GM13977 (cell line): ENCODE data around the gene TRAPPC3L.
A peak's percentile ranks its signal among the peaks of the same experiment; 100 is the strongest.

Source experiments
- DNase-seq: peaks from one replicate; pipeline ENCODE4 v3.0.0; 2012; ENCODE audit warnings: low spot score
- in situ Hi-C: fragments of 300-500 bp; cut with MboI; formaldehyde crosslinking; loops from one replicate; pipeline ENCODE4 v1.12.0; 2022; ENCODE audit warnings: low sequenced_read_pairs, low pct_unique_long_range_greater_than_20kb, mixed read lengths, inconsistent platforms; ENCODE audit not compliant: unreplicated experiment
- TF ChIP-seq, protein P1 (sequence below): IDR thresholded peaks from 2 replicates; pipeline ENCODE4 v1.5.1; 2012; ENCODE audit warnings: mild to moderate bottlenecking, control low read depth; ENCODE audit not compliant: insufficient read depth; ENCODE audit errors: extremely low read depth, missing control alignments

Gene TRAPPC3L

DNA sequence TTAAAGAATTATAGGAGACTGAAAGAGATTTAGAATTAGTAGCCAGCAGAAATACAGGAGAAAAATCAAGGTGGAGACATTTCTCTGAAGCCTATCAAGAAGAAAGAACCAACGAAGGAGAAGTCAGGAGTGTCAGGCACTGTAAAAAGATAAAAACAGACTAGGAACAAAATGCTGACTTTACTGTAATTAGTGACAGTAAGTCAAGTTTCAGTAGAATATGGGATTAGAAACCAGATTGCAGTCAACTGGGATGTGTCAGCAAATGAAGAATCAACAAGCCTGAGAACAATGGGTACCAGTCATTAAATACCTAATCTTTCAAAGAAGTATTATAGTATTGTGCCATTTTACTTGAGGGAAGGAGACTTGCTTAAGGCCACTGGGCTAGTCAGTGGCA lies 62.7 kb downstream of the TRAPPC3L start:
- DNase-seq, result no peak
- TF ChIP-seq, protein P1, sequence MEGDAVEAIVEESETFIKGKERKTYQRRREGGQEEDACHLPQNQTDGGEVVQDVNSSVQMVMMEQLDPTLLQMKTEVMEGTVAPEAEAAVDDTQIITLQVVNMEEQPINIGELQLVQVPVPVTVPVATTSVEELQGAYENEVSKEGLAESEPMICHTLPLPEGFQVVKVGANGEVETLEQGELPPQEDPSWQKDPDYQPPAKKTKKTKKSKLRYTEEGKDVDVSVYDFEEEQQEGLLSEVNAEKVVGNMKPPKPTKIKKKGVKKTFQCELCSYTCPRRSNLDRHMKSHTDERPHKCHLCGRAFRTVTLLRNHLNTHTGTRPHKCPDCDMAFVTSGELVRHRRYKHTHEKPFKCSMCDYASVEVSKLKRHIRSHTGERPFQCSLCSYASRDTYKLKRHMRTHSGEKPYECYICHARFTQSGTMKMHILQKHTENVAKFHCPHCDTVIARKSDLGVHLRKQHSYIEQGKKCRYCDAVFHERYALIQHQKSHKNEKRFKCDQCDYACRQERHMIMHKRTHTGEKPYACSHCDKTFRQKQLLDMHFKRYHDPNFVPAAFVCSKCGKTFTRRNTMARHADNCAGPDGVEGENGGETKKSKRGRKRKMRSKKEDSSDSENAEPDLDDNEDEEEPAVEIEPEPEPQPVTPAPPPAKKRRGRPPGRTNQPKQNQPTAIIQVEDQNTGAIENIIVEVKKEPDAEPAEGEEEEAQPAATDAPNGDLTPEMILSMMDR, result no peak
- in situ Hi-C loops, result no loop called here

DNA sequence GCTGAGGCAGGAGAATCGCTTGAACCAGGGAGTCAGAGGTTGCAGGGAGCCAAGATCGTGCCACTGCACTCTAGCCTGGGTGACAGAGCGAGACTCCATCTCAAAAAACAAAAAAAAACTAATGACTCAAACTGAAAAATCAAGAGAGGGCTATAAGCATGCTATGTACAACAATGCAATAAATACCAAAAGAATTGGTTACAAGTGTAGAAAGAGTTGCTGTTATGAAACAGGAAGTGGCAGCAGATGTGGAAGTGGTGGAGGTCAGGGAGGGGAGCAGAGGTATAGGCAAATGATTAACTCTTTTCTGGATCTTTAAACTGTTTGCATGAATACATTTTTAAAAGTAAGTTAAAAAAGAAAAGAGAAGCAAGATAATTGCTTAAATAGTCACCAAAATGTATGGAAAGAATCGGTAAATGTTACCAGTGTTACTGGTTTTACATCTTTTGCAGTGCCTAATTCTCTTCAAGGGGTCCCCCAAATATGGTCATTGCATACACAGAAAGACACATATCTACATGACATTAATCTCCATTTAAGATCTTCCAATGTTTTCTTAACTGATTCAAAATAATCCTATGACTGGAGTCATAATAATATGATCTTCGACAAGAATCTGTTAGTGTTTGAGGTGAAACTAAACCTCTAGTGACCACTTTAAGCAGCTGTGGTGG lies 69.3 kb downstream of the TRAPPC3L start:
- in situ Hi-C loops, result no loop called here
- DNase-seq, result peak; percentile 63
- TF ChIP-seq, protein P1, result no peak

DNA sequence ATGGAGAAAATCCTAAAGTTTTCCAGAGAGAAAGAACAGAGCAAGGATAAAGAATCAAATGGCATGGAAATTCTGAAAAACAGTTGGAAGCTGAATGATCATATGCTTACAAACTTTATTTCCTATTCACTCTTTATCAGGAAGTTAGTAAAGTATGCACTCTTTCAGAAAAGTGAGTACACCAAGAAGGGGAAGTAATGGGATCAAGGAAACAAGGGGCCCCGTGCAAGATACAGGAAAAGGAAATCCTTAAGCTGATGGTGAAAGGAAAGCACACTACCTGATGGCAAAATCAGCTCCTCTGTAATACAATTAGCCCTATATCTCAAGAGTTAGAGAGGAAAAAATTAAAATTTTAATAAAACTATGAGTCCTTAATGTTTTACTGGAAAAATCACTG lies 70.3 kb downstream of the TRAPPC3L start:
- in situ Hi-C loops, result no loop called here
- TF ChIP-seq, protein P1, result no peak
- DNase-seq, result no peak

DNA sequence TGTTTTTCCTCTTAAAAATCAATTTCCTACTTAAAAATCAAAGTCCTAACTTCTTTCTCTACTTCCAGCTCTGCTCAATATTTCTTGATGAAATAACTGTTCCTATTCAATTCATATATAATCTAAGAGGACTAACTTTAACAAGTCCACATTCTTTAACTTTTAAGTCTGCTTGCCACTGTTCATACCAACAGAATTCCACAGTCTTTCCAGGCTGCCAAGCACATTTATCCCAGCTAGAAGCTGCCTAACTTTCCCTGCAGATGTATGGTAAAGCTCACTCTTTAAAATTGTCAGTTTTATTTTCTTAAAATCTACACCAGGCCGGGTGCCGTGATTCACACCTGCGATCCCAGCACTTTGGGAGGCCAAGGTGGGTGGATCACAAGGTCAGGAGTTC lies 72.8 kb downstream of the TRAPPC3L start:
- in situ Hi-C loops, result no loop called here
- DNase-seq, result no peak
- TF ChIP-seq, protein P1, result no peak

DNA sequence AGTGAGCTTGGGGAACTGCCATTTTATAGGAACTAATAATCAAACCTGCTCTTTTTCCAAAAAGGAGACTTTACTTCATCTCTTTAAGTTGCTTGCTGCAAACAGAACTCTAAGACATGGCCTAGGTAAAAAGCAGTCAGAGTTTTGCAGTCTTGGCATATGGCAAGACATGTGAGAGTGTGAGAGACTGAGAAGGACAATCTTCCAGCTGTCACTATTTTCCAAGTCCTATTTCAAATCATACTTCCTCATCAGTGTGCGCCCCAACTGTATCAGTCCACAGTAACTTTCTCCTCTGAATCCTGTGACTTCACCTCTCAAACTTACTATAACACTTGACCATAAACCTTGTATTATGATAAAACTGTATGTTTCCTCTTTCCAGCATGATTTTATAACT lies 74.0 kb downstream of the TRAPPC3L start:
- TF ChIP-seq, protein P1, result no peak
- no peak for DNase-seq
- in situ Hi-C loops, result no loop called here

DNA sequence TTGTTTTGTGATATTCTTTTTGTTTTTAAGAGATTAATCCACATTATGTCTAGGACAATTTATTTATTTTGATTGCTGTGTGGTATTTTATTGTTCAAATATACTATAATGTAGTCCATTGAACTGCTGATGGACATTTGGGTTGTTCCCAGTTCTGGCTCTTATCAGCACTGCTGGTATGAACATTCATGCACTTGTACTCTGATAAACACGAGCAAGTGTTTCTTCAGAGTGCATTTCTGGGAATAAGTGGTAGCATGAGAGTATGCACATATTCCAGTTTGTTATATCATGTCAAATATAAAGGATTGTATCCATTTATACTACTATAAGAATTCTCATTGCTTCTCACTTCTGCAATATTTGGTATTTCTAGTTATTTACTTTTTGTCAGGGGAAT lies 77.2 kb downstream of the TRAPPC3L start:
- TF ChIP-seq, protein P1, result no peak
- in situ Hi-C loops, result no loop called here
- DNase-seq, result no peak

DNA sequence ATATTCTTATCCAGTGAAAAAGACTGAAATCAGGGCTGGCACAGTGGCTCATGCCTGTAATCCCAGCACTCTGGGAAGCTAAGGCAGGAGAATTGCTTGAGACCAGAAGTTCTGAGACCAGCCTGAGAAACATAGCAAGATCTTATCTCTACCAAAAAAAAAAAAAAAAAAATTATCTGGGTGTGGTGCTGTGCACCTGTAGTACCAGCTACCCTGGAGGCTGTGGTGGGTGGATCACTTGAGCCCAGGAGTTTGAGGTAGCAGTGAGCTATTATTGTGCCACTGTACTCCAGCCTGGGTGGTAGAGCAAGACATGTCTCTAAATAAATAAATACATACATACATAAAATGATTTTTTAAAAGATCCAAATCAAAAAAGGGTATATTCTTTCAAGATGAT lies 78.0 kb downstream of the TRAPPC3L start:
- TF ChIP-seq, protein P1, result no peak
- in situ Hi-C loops, result no loop called here
- DNase-seq, result no peak
